Measurements from ENCODE around the gene GABBR2. TPM values are rescaled to one million over a fixed set of nuclear protein-coding genes. Genes with fewer than 3 reads are reported as not detected.

Gene GABBR2
- total RNA-seq, 1 experiment from 2014 or later: 0.23 TPM

DNA sequence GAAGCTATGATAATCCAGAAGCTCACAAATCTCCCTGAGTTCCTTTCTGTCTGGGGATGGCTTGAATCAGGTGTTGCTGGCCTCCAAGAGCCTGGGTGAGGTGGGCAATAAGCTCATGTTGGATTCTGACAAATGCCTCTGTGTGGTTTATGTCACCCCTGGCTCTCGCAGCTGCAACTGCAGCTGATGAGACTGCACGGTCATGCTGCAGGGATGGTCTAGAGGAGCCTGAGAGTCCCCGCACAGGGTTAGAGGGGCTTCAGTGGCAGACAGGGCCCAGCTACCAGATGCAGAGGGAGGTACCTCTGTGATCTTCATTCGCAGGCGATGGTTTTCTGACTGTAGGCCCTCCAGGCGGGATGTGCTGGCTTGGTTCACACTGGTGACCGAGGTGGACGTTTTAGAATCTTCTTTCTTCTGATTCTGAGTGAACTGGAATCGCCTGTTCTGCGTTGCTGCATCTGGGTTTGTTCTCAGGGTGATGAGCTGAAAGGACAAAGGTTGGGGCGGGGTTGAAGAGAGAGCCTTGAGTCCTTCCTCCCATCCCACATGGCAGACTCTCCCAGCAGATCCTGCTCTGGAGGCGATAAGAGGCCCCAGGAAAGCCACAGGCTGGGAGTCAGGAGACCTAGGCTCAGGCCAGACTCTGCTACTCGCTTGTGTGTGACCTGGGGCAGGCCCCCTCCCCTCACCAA is 405.6 kb downstream of the GABBR2 start:
- Mint-ChIP-seq H3K9me3 (ENCODE audit: unreplicated experiment) (no peaks in the 10 kb centered on the region), H3K4me1 (ENCODE audit: low read depth, unreplicated experiment) (peaks cover 6% of the 10 kb centered on the region), H3K27me3 (ENCODE audit: insufficient read depth, unreplicated experiment) (no peaks in the 10 kb centered on the region), H3K36me3 (ENCODE audit: insufficient read depth, unreplicated experiment) (no peaks in the 10 kb centered on the region), H3K4me3 (ENCODE audit: unreplicated experiment) (no peak overlapping the region), H3K27ac (ENCODE audit: unreplicated experiment) (no peak overlapping the region)
- ChIA-PET POLR2A (no interaction called here), CTCF (no interaction called here)
- no peak for DNase-seq
- TF ChIP-seq, protein P1, sequence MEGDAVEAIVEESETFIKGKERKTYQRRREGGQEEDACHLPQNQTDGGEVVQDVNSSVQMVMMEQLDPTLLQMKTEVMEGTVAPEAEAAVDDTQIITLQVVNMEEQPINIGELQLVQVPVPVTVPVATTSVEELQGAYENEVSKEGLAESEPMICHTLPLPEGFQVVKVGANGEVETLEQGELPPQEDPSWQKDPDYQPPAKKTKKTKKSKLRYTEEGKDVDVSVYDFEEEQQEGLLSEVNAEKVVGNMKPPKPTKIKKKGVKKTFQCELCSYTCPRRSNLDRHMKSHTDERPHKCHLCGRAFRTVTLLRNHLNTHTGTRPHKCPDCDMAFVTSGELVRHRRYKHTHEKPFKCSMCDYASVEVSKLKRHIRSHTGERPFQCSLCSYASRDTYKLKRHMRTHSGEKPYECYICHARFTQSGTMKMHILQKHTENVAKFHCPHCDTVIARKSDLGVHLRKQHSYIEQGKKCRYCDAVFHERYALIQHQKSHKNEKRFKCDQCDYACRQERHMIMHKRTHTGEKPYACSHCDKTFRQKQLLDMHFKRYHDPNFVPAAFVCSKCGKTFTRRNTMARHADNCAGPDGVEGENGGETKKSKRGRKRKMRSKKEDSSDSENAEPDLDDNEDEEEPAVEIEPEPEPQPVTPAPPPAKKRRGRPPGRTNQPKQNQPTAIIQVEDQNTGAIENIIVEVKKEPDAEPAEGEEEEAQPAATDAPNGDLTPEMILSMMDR (IDR thresholded peaks at IDR 0.05; ENCODE audit: insufficient read depth in 1 of 2, low read depth in 1 of 2, low read length in 1 of 2, severe bottlenecking in 1 of 2, unreplicated experiment in 1 of 2): no peak
- H3K36me3 ChIP-seq (ENCODE audit: control insufficient read depth, insufficient read depth, low read length): no peaks in the 10 kb centered on the region
- H3K9me3 ChIP-seq: no peaks in the 10 kb centered on the region
- BruUV-seq (replicated peaks): no TSS peak
- intact Hi-C loops (cut with micrococcal nuclease; ENCODE audit: unreplicated experiment): no loop called here
- H3K4me1 ChIP-seq: peaks cover 9% of the 10 kb centered on the region; the same call in 1 of the 2 replicates
- no peaks in the 10 kb centered on the region for H3K27me3 ChIP-seq (replicated peaks; ENCODE audit: control insufficient read depth, insufficient read depth, low read length)
- H3K4me3 ChIP-seq (ENCODE audit: low read depth, low read length): no peak overlapping the region

DNA sequence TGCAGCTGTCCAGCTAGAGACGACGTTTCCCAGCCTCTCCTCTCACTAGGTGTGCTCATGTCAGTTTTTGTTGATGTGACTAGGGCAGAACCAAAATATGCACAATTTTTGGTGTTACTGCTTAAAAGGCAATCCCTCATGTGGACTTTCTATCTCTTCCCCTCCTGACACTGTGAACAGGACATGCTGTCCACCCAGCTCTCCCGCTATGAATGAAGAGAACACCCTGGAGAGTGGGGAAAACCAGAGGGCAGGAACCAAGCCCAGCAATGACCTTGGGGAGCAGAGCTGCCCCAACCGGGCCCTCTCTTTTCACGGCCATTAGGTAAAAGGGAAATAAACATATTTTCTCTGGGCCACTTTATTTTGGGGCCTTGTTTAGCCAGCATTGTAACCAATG is 406.6 kb downstream of the GABBR2 start:
- Histone ChIP-seq H3K4me3 (ENCODE audit: low read depth, low read length) (no peak overlapping the region), H3K36me3 (ENCODE audit: control insufficient read depth, insufficient read depth, low read length) (no peaks in the 10 kb centered on the region), H3K4me1 (peaks cover 8% of the 10 kb centered on the region; the same call in 1 of the 2 replicates), H3K9me3 (no peaks in the 10 kb centered on the region), H3K27me3 (replicated peaks; ENCODE audit: control insufficient read depth, insufficient read depth, low read length) (no peaks in the 10 kb centered on the region)
- BruUV-seq (replicated peaks): no TSS peak
- TF ChIP-seq, protein P1 (IDR thresholded peaks at IDR 0.05; ENCODE audit: insufficient read depth in 1 of 2, low read depth in 1 of 2, low read length in 1 of 2, severe bottlenecking in 1 of 2, unreplicated experiment in 1 of 2): no peak
- H3K4me3 Mint-ChIP-seq (ENCODE audit: unreplicated experiment): no peak overlapping the region
- no peaks in the 10 kb centered on the region for H3K36me3 Mint-ChIP-seq (ENCODE audit: insufficient read depth, unreplicated experiment)
- ChIA-PET CTCF (no interaction called here), POLR2A (no interaction called here)
- H3K27ac Mint-ChIP-seq (ENCODE audit: unreplicated experiment): no peak overlapping the region
- H3K4me1 Mint-ChIP-seq (ENCODE audit: low read depth, unreplicated experiment): peaks cover 6% of the 10 kb centered on the region
- H3K27me3 Mint-ChIP-seq (ENCODE audit: insufficient read depth, unreplicated experiment): no peaks in the 10 kb centered on the region
- intact Hi-C loops (cut with micrococcal nuclease; ENCODE audit: unreplicated experiment): no loop called here
- no peaks in the 10 kb centered on the region for H3K9me3 Mint-ChIP-seq (ENCODE audit: unreplicated experiment)
- DNase-seq: no peak

DNA sequence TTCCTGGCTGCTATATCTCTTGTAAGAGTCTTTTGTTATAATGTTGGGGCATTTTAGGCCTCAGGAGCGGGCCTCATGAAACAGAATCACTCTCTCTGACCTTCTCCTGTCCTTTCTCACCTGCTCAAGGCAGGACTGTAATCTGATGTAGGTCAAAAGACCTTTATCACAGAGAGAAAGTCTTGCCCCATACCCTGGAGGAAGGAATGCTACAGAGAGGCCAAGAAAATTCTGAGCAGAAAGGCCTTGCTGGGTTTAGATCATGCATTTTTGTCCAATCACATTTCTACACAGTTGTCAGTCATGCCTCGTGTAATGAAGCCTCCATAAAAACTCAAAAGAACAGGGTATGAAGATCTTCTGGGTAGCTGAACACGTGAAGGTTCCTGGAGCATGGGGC is 408.1 kb downstream of the GABBR2 start:
- H3K4me3 ChIP-seq (ENCODE audit: low read depth, low read length): no peak overlapping the region
- ChIA-PET CTCF (no interaction called here), POLR2A (no interaction called here)
- no peaks in the 10 kb centered on the region for H3K36me3 ChIP-seq (ENCODE audit: control insufficient read depth, insufficient read depth, low read length)
- H3K27me3 ChIP-seq (replicated peaks; ENCODE audit: control insufficient read depth, insufficient read depth, low read length): no peaks in the 10 kb centered on the region
- Mint-ChIP-seq H3K9me3 (ENCODE audit: unreplicated experiment) (no peaks in the 10 kb centered on the region), H3K4me3 (ENCODE audit: unreplicated experiment) (no peak overlapping the region), H3K27me3 (ENCODE audit: insufficient read depth, unreplicated experiment) (no peaks in the 10 kb centered on the region), H3K27ac (ENCODE audit: unreplicated experiment) (no peak overlapping the region), H3K36me3 (ENCODE audit: insufficient read depth, unreplicated experiment) (no peaks in the 10 kb centered on the region), H3K4me1 (ENCODE audit: low read depth, unreplicated experiment) (no peaks in the 10 kb centered on the region)
- H3K4me1 ChIP-seq: no peaks in the 10 kb centered on the region
- TF ChIP-seq, protein P1 (IDR thresholded peaks at IDR 0.05; ENCODE audit: insufficient read depth in 1 of 2, low read depth in 1 of 2, low read length in 1 of 2, severe bottlenecking in 1 of 2, unreplicated experiment in 1 of 2): no peak
- no TSS peak for BruUV-seq (replicated peaks)
- intact Hi-C loops (cut with micrococcal nuclease; ENCODE audit: unreplicated experiment): no loop called here
- H3K9me3 ChIP-seq: no peaks in the 10 kb centered on the region
- no peak for DNase-seq

All from Caco-2 (cell line).